ENCODE data around the gene IBSP.

GRCh38 chr4:87781569-87781968, 17.8 kb upstream of the IBSP start:
- TF ChIP-seq CTCF (conservative IDR thresholded peaks at IDR 0.05; ENCODE audit: low read length) (no peak), EZH2phosphoT487 (IDR thresholded peaks at IDR 0.05; ENCODE audit: borderline replicate concordance) (no peak)
